ENCODE data around the gene ID2.

ID2 gene

DNA sequence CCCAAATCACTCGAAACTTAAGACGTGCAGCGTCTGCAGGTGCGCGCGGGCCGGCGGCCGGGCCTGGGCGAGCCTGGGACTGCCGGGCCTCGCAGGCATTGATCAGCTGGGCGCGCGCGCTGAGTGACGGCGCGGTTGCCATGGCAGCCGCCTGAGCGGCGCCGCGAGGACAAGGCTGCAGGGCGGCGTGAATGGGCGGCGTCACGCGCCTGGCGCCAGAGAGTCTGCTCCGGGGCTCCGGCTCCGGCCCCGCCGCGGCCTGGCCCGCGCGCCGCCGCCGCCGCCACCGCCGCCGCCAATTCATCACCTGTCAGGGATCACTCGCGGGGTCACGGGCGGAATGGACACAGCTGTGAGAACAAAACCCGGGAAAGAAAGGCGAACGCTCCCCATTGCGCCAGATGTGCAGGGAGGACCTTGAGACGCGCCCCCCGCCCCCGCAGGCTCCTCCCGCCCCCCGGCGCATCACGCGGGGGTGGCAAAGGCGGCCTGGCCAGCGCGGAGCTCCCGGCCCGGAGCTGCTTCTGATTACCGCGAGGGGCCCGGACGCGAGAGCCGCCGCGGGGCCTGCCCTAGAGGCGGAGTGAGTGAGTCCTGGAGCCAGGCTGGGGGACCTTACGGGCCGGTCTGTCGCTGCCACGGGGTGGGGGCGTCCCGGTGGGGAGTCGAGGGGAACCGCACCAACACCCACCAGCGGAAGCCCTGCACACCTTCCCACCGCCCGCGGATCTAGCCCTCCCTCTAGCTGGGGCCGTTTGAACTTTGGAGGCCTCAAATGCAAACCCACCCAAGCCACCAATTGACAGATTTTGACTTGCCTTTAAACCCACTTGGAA lies 2.9 kb upstream of the ID2 start:
- Histone ChIP-seq H3K4me1 (no peaks in the 10 kb centered on the region; the same call in none of the 2 replicates), H3K4me3 (ENCODE audit: low read depth, low read length) (peak overlapping the region; percentile 62), H3K36me3 (peaks cover 3% of the 10 kb centered on the region; the same call in 1 of the 2 replicates), H3K9me3 (no peaks in the 10 kb centered on the region), H3K27me3 (no peaks in the 10 kb centered on the region)
- TF ChIP-seq, protein P1, sequence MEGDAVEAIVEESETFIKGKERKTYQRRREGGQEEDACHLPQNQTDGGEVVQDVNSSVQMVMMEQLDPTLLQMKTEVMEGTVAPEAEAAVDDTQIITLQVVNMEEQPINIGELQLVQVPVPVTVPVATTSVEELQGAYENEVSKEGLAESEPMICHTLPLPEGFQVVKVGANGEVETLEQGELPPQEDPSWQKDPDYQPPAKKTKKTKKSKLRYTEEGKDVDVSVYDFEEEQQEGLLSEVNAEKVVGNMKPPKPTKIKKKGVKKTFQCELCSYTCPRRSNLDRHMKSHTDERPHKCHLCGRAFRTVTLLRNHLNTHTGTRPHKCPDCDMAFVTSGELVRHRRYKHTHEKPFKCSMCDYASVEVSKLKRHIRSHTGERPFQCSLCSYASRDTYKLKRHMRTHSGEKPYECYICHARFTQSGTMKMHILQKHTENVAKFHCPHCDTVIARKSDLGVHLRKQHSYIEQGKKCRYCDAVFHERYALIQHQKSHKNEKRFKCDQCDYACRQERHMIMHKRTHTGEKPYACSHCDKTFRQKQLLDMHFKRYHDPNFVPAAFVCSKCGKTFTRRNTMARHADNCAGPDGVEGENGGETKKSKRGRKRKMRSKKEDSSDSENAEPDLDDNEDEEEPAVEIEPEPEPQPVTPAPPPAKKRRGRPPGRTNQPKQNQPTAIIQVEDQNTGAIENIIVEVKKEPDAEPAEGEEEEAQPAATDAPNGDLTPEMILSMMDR (IDR thresholded peaks at IDR 0.05; ENCODE audit: low read depth, low read length): no peak
- DNase-seq: peak; percentile 97

- H3K4me3 ChIP-seq (ENCODE audit: low read depth, low read length): peak overlapping the region; percentile 62
- peaks cover 3% of the 10 kb centered on the region; the same call in 1 of the 2 replicates for H3K36me3 ChIP-seq
- TF ChIP-seq, protein P1 (IDR thresholded peaks at IDR 0.05; ENCODE audit: low read depth, low read length): no peak
- H3K27me3 ChIP-seq: no peaks in the 10 kb centered on the region
- no peaks in the 10 kb centered on the region for H3K9me3 ChIP-seq
- no peak for DNase-seq
- no peaks in the 10 kb centered on the region; the same call in none of the 2 replicates for H3K4me1 ChIP-seq
These were observed 2.4 kb upstream of the ID2 start for GRCh38 chr2:8679567-8679826.

- TF ChIP-seq, protein P1 (IDR thresholded peaks at IDR 0.05; ENCODE audit: low read depth, low read length): no peak
- H3K36me3 ChIP-seq: peaks cover 9% of the 10 kb centered on the region
- peak; percentile 53 for DNase-seq
- no peaks in the 10 kb centered on the region; the same call in none of the 2 replicates for H3K4me1 ChIP-seq
- peak overlapping the region; percentile 62 for H3K4me3 ChIP-seq (ENCODE audit: low read depth, low read length)
- no peaks in the 10 kb centered on the region for H3K9me3 ChIP-seq
- no peaks in the 10 kb centered on the region for H3K27me3 ChIP-seq
These were observed 1.8 kb upstream of the ID2 start for GRCh38 chr2:8679827-8680731.

DNA sequence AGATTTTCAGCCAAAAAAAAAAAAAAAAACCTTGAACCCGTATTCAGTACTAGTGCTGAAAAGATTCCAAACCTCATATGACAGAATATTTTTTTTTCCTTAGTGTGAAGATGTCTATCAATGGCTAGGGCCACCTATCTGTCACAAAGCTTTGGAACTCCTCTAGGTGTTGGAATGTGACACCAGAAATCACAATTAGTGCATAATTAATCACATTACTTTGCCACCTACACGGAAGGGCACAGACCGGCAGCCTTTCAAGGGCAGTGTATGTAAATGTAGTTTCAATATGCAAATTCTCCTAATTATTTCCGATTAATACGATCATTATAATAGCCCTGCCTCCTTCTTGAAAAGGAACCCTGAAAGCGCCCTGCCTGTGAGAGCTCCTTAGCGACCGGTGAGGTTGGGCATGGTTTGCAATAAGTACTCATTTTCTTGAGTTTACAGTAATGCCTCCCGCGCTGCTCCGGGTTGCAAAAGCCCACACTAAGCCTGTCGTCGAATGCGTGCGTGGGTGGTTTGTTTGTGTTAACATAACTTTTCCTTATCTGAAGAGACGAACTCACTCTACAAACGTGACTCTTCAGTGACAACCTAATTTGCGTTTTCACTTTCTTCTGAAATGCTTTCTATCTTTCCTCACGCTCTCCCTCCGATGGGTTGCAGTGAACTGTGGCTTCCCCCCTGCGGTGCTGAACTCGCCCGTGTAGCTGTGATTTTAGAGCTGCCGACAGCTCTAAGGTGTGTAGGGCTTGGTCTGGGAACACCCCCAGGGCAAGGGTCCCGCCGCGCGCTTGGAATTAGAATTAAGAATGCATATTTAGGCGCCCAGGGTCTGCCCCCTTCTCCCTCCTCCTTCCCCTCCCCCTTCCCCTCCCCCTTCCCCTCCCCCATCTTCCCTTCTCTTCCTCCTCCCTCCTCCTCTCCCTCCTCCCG lies 765 bp upstream of the ID2 start:
- Histone ChIP-seq H3K27me3 (no peaks in the 10 kb centered on the region), H3K4me1 (peaks cover 2% of the 10 kb centered on the region), H3K4me3 (ENCODE audit: low read depth, low read length) (peak overlapping the region; percentile 62), H3K36me3 (peaks cover 14% of the 10 kb centered on the region), H3K9me3 (no peaks in the 10 kb centered on the region)
- TF ChIP-seq, protein P1 (IDR thresholded peaks at IDR 0.05; ENCODE audit: low read depth, low read length): no peak
- peak; percentile 59 for DNase-seq

GRCh38 chr2:8682719-8683667 lies 1.1 kb downstream of the ID2 start:
- peak; percentile 79 for DNase-seq

More at GRCh38 chr2:8682719-8683667, 1.1 kb downstream of the ID2 start:
- Histone ChIP-seq H3K4me1 (peaks cover 3% of the 10 kb centered on the region; the same call in 1 of the 2 replicates), H3K27me3 (no peaks in the 10 kb centered on the region), H3K4me3 (ENCODE audit: low read depth, low read length) (peak overlapping the region; percentile 83), H3K9me3 (no peaks in the 10 kb centered on the region), H3K36me3 (peaks cover 14% of the 10 kb centered on the region)
- TF ChIP-seq, protein P1 (IDR thresholded peaks at IDR 0.05; ENCODE audit: low read depth, low read length): no peak
